GM12865 (cell line): ENCODE data around the gene LTB.

ENCODE experiments used
- DNase-seq: peaks from one replicate; pipeline ENCODE4 v3.0.0; 2010; ENCODE audit warnings: low read depth
- H3K4me3 ChIP-seq: 2 replicates; pipeline ENCODE4 v1.5.1; 2011; ENCODE audit warnings: mild to moderate bottlenecking, low read depth, low read length, control low read depth
- TF ChIP-seq, protein P1 (sequence below): IDR thresholded peaks from 2 replicates; pipeline ENCODE4 v1.5.1; 2011; ENCODE audit warnings: low read length, control low read depth, low read depth, inconsistent platforms; ENCODE audit not compliant: insufficient read depth; ENCODE audit errors: missing control alignments

The LTB gene

DNA sequence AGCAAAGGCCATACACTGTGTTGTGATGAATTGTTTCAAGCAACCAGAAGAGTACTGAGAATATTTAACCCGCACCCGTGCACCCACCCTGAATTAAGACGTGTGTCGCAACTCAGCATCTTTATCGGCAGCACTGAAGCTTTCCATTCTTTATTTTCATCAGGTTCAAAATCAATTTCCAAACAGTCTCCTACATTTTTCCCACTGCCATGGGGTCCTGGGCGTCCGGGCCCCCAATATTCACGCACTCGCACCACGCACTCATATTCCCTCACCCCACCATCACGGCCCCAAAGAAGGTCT lies 1.8 kb downstream of the LTB start:
- DNase-seq, result no peak

DNA sequence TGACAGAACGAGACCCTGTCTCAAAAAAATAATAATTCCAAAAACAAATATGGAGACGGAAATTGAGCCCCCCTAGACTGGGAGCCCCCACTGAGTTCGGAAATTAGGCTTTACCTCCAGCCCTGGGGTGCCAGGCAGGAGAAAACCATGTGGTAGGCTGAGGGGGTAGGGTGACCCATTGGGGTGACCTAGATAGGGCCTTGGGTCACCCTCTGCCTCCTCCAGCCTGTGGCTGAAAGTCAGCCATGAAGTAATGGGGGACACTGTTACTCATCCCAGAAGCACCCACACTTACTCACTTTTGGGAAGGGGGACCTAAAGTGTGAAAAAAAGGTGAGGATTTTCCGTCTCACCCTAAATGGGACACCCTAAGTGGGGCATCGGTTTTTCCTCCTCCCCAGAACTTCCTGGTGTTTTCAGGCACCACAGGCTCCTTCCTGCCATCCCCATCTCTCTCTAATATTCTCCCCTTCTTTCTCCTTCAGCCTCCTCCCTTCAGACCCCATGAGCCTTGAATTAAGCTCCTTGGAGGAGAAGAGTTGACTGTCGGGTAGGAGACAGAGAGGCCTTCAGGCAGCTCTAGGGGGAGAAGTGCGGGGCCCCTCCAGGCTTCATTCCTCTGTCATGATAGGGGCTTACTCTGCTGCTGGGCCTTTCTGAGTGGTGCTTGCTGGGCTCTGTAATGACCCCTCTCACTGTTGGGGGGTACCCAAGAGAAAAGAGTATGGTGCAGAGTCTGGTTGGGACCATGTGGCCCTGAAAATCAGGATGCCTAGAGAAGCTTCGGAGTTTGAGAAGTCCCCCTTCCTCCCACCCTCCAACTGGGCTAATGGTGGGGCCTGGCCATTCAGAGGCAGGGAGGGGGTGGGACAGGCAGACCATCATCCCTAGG lies 2.4 kb downstream of the LTB start:
- TF ChIP-seq, protein P1, sequence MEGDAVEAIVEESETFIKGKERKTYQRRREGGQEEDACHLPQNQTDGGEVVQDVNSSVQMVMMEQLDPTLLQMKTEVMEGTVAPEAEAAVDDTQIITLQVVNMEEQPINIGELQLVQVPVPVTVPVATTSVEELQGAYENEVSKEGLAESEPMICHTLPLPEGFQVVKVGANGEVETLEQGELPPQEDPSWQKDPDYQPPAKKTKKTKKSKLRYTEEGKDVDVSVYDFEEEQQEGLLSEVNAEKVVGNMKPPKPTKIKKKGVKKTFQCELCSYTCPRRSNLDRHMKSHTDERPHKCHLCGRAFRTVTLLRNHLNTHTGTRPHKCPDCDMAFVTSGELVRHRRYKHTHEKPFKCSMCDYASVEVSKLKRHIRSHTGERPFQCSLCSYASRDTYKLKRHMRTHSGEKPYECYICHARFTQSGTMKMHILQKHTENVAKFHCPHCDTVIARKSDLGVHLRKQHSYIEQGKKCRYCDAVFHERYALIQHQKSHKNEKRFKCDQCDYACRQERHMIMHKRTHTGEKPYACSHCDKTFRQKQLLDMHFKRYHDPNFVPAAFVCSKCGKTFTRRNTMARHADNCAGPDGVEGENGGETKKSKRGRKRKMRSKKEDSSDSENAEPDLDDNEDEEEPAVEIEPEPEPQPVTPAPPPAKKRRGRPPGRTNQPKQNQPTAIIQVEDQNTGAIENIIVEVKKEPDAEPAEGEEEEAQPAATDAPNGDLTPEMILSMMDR, result no peak
- DNase-seq, result no peak
- peak overlapping the region; percentile 84 for H3K4me3 ChIP-seq

More for the DNA sequence above, 1.8 kb downstream of the LTB start:
- TF ChIP-seq, protein P1, result no peak
- peak overlapping the region; percentile 84 for H3K4me3 ChIP-seq

DNA sequence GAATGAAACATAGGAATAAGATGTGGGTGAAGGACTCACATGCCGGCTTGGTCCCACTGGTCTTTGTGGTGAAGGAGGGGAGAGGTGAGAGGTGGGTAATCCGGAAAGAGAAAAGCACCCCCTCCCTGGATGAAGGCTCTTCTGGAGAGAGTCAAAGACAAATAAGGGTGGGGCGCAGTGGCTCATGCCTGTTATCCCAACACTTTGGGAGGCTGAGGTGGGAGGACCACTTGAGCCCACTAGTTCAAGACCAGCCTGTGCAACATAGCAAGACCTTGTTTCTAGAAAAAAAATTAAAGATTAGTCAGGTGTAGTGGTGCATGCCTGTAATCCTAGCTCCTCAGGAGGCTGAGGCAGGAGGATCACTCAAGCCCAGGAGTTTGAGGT lies 3.1 kb downstream of the LTB start:
- peak overlapping the region; percentile 84 for H3K4me3 ChIP-seq
- TF ChIP-seq, protein P1, result no peak
- DNase-seq, result no peak

DNA sequence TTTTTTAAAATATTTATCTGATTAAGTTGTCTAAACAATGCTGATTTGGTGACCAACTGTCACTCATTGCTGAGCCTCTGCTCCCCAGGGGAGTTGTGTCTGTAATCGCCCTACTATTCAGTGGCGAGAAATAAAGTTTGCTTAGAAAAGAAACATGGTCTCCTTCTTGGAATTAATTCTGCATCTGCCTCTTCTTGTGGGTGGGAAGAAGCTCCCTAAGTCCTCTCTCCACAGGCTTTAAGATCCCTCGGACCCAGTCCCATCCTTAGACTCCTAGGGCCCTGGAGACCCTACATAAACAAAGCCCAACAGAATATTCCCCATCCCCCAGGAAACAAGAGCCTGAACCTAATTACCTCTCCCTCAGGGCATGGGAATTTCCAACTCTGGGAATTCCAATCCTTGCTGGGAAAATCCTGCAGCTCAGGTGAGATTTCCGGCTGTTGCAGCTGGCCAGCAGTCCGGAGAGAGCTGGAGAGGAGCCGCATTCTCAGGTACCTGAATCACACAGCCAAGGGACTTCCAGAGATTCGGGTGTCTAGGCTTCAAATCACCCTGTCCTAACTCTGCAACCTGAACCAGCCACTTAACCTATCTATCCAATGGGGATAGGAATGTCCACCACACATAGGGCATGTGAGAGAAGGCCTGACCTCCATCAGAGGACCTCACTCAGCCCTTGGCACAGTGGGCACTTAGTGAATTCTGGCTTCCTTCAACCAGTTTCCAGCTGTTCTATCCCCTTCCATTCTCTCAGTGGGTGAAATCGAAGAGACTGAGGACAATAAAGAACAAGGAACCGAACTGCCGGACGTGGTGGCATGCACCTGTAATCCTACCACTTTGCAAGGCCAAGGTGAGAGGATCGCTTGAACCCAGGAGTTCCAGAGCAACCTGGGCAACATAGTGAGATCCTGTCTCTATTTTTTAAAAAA lies 3.8 kb downstream of the LTB start:
- peak overlapping the region; percentile 84 for H3K4me3 ChIP-seq
- DNase-seq, result peak; percentile 24
- TF ChIP-seq, protein P1, result no peak

DNA sequence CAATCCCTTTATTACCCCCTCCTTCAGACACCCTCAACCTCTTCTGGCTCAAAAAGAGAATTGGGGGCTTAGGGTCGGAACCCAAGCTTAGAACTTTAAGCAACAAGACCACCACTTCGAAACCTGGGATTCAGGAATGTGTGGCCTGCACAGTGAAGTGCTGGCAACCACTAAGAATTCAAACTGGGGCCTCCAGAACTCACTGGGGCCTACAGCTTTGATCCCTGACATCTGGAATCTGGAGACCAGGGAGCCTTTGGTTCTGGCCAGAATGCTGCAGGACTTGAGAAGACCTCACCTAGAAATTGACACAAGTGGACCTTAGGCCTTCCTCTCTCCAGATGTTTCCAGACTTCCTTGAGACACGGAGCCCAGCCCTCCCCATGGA lies 4.7 kb downstream of the LTB start:
- TF ChIP-seq, protein P1, result no peak
- peak; percentile 15 for DNase-seq
- H3K4me3 ChIP-seq, result peak overlapping the region; percentile 73

DNA sequence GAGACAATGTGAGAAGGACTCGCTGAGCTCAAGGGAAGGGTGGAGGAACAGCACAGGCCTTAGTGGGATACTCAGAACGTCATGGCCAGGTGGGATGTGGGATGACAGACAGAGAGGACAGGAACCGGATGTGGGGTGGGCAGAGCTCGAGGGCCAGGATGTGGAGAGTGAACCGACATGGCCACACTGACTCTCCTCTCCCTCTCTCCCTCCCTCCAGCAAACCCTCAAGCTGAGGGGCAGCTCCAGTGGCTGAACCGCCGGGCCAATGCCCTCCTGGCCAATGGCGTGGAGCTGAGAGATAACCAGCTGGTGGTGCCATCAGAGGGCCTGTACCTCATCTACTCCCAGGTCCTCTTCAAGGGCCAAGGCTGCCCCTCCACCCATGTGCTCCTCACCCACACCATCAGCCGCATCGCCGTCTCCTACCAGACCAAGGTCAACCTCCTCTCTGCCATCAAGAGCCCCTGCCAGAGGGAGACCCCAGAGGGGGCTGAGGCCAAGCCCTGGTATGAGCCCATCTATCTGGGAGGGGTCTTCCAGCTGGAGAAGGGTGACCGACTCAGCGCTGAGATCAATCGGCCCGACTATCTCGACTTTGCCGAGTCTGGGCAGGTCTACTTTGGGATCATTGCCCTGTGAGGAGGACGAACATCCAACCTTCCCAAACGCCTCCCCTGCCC lies 5.2 kb downstream of the LTB start:
- TF ChIP-seq, protein P1, result no peak
- peak overlapping the region; percentile 73 for H3K4me3 ChIP-seq
- peak; percentile 78 for DNase-seq
